ENCODE data around the gene RBM8A. TPM values are rescaled to one million over a fixed set of nuclear protein-coding genes. Genes with fewer than 3 reads are reported as not detected.

The RBM8A gene
- total RNA-seq, 1 donor from 2014 or later, result 86.8 TPM

GRCh38 chr1:145886390-145886789 lies 40.9 kb downstream of the RBM8A start:
- Mint-ChIP-seq H3K4me1 (ENCODE audit: low read depth) (peaks cover 42% of the 10 kb centered on the region), H3K27me3 (ENCODE audit: low read depth) (peaks cover 7% of the 10 kb centered on the region), H3K9me3 (ENCODE audit: low read depth) (no peaks in the 10 kb centered on the region), H3K4me3 (ENCODE audit: unreplicated experiment) (peak overlapping the region; percentile 83), H3K36me3 (ENCODE audit: low read depth) (no peaks in the 10 kb centered on the region), H3K27ac (ENCODE audit: unreplicated experiment) (no peak overlapping the region)
- DNase-seq (ENCODE audit: low spot score), result no peak
- TF ChIP-seq, protein P1, sequence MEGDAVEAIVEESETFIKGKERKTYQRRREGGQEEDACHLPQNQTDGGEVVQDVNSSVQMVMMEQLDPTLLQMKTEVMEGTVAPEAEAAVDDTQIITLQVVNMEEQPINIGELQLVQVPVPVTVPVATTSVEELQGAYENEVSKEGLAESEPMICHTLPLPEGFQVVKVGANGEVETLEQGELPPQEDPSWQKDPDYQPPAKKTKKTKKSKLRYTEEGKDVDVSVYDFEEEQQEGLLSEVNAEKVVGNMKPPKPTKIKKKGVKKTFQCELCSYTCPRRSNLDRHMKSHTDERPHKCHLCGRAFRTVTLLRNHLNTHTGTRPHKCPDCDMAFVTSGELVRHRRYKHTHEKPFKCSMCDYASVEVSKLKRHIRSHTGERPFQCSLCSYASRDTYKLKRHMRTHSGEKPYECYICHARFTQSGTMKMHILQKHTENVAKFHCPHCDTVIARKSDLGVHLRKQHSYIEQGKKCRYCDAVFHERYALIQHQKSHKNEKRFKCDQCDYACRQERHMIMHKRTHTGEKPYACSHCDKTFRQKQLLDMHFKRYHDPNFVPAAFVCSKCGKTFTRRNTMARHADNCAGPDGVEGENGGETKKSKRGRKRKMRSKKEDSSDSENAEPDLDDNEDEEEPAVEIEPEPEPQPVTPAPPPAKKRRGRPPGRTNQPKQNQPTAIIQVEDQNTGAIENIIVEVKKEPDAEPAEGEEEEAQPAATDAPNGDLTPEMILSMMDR (IDR thresholded peaks at IDR 0.05), result no peak

- H3K9me3 Mint-ChIP-seq (ENCODE audit: low read depth), result no peaks in the 10 kb centered on the region
- no peak within 1 kb of the TSS for H3K27ac Mint-ChIP-seq (ENCODE audit: unreplicated experiment)
- H3K4me1 Mint-ChIP-seq (ENCODE audit: low read depth), result peaks cover 36% of the 10 kb centered on the region
- peaks cover 7% of the 10 kb centered on the region for H3K27me3 Mint-ChIP-seq (ENCODE audit: low read depth)
- H3K36me3 Mint-ChIP-seq (ENCODE audit: low read depth), result no peaks in the 10 kb centered on the region
- TF ChIP-seq, protein P1 (IDR thresholded peaks at IDR 0.05), result no peak
- no peak for DNase-seq (ENCODE audit: low spot score)
- peak within 1 kb of the TSS; percentile 83 for H3K4me3 Mint-ChIP-seq (ENCODE audit: unreplicated experiment)
Measured at GRCh38 chr1:145885738-145886287, 41.5 kb downstream of the RBM8A start, which contains the start of gene ANKRD35. Gene ANKRD35 (minus strand): TSS chr1:145885866. CDS start chr1:145885758, 108 bp downstream.

GRCh38 chr1:145884675-145885074 lies 42.6 kb downstream of the RBM8A start:
- H3K4me1 Mint-ChIP-seq (ENCODE audit: low read depth), result peaks cover 27% of the 10 kb centered on the region
- no peak for DNase-seq (ENCODE audit: low spot score)
- no peaks in the 10 kb centered on the region for H3K9me3 Mint-ChIP-seq (ENCODE audit: low read depth)
- no peaks in the 10 kb centered on the region for H3K36me3 Mint-ChIP-seq (ENCODE audit: low read depth)
- no peak overlapping the region for H3K27ac Mint-ChIP-seq (ENCODE audit: unreplicated experiment)
- TF ChIP-seq, protein P1 (IDR thresholded peaks at IDR 0.05), result no peak
- peak overlapping the region; percentile 83 for H3K4me3 Mint-ChIP-seq (ENCODE audit: unreplicated experiment)
- peaks cover 7% of the 10 kb centered on the region for H3K27me3 Mint-ChIP-seq (ENCODE audit: low read depth)

- Mint-ChIP-seq H3K4me3 (ENCODE audit: unreplicated experiment) (no peak overlapping the region), H3K9me3 (ENCODE audit: low read depth) (no peaks in the 10 kb centered on the region), H3K27ac (ENCODE audit: unreplicated experiment) (no peak overlapping the region), H3K4me1 (ENCODE audit: low read depth) (peaks cover 4% of the 10 kb centered on the region), H3K27me3 (ENCODE audit: low read depth) (peaks cover 2% of the 10 kb centered on the region), H3K36me3 (ENCODE audit: low read depth) (no peaks in the 10 kb centered on the region)
- TF ChIP-seq, protein P1 (IDR thresholded peaks at IDR 0.05), result no peak
- no peak for DNase-seq (ENCODE audit: low spot score)
Measured at GRCh38 chr1:145879775-145880174, 47.5 kb downstream of the RBM8A start.

DNA sequence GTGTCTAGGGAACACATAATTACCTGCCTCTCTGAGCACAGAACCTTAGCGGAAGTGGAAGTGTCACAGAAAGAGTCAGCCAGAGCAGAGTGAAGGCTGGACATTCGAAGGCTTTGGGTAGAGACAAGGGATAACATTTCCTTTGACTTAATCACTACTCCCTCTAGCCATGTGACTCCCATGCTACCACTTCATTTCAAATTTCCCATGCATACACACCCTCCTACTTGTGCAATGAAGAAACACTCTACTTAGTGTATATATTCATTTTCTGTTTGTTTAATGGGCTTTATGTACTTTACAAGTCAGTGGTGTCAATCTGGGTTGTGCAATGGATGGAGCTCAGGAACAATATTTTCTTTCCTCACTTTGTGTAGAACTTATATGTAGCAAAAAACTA lies 48.6 kb downstream of the RBM8A start:
- peaks cover 3% of the 10 kb centered on the region for H3K27me3 Mint-ChIP-seq (ENCODE audit: low read depth)
- H3K36me3 Mint-ChIP-seq (ENCODE audit: low read depth), result no peaks in the 10 kb centered on the region
- H3K9me3 Mint-ChIP-seq (ENCODE audit: low read depth), result no peaks in the 10 kb centered on the region
- no peaks in the 10 kb centered on the region for H3K4me1 Mint-ChIP-seq (ENCODE audit: low read depth)
- no peak overlapping the region for H3K4me3 Mint-ChIP-seq (ENCODE audit: unreplicated experiment)
- no peak for DNase-seq (ENCODE audit: low spot score)
- TF ChIP-seq, protein P1 (IDR thresholded peaks at IDR 0.05), result no peak
- H3K27ac Mint-ChIP-seq (ENCODE audit: unreplicated experiment), result no peak overlapping the region
